HEK293 (cell line): Measurements from ENCODE around the gene PHKG2.

Experiments used
- GFI1B ChIP-seq: fragments of 450-650 bp; formaldehyde crosslinking; IDR thresholded peaks from 2 replicates; pipeline ENCODE4 v1.5.1; 2016; ENCODE audit warnings: missing biosample characterization, missing genetic modification characterization
- KLF10 ChIP-seq: fragments of 450-650 bp; IDR thresholded peaks from 2 replicates; pipeline ENCODE4 v1.5.1; 2018; ENCODE audit warnings: missing biosample characterization, mild to moderate bottlenecking, missing genetic modification characterization
- KLF8 ChIP-seq: fragments of 450-650 bp; formaldehyde crosslinking; IDR thresholded peaks from 2 replicates; pipeline ENCODE4 v1.5.1; 2016; ENCODE audit warnings: missing biosample characterization, missing genetic modification characterization
- ZEB2 ChIP-seq: fragments of 450-650 bp; formaldehyde crosslinking; IDR thresholded peaks from 2 replicates; pipeline ENCODE4 v1.5.1; 2016; ENCODE audit warnings: missing biosample characterization, missing genetic modification characterization
- ZFHX2 ChIP-seq: fragments of 450-650 bp; formaldehyde crosslinking; conservative IDR thresholded peaks from 2 replicates; pipeline ENCODE4 v1.5.1; 2016; ENCODE audit warnings: missing biosample characterization, missing genetic modification characterization
- ZNF114 ChIP-seq: fragments of 450-650 bp; formaldehyde crosslinking; IDR thresholded peaks from 2 replicates; pipeline ENCODE4 v1.5.0; 2017; ENCODE audit warnings: missing biosample characterization, missing genetic modification characterization
- ZNF155 ChIP-seq: fragments of 450-650 bp; formaldehyde crosslinking; IDR thresholded peaks from 2 replicates; pipeline ENCODE4 v1.5.1; 2016; ENCODE audit warnings: missing biosample characterization, missing genetic modification characterization
- ZNF16 ChIP-seq: fragments of 450-650 bp; formaldehyde crosslinking; IDR thresholded peaks from 2 replicates; pipeline ENCODE4 v1.5.1; 2016; ENCODE audit warnings: low read depth, missing biosample characterization, missing genetic modification characterization
- ZNF174 ChIP-seq: fragments of 450-650 bp; formaldehyde crosslinking; IDR thresholded peaks from 2 replicates; pipeline ENCODE4 v1.5.0; 2017; ENCODE audit warnings: missing biosample characterization, mild to moderate bottlenecking, missing genetic modification characterization
- ZNF211 ChIP-seq: fragments of 450-650 bp; formaldehyde crosslinking; IDR thresholded peaks from 2 replicates; pipeline ENCODE4 v1.5.1; 2016; ENCODE audit warnings: low read depth, missing biosample characterization, missing genetic modification characterization
- ZNF23 ChIP-seq: fragments of 450-650 bp; formaldehyde crosslinking; IDR thresholded peaks from 2 replicates; pipeline ENCODE4 v1.5.1; 2016; ENCODE audit warnings: missing biosample characterization, missing genetic modification characterization, borderline replicate concordance
- ZNF324 ChIP-seq: fragments of 450-650 bp; formaldehyde crosslinking; IDR thresholded peaks from 2 replicates; pipeline ENCODE4 v1.5.1; 2016; ENCODE audit warnings: missing biosample characterization, missing genetic modification characterization
- ZNF416 ChIP-seq: fragments of 450-650 bp; formaldehyde crosslinking; IDR thresholded peaks from 2 replicates; pipeline ENCODE4 v1.5.1; 2016; ENCODE audit warnings: missing biosample characterization, missing genetic modification characterization
- ZNF423 ChIP-seq: fragments of 450-650 bp; formaldehyde crosslinking; IDR thresholded peaks from 2 replicates; pipeline ENCODE4 v1.5.1; 2016; ENCODE audit warnings: missing biosample characterization, missing genetic modification characterization
- ZNF529 ChIP-seq: fragments of 450-650 bp; formaldehyde crosslinking; IDR thresholded peaks from 2 replicates; pipeline ENCODE4 v1.5.1; 2017; ENCODE audit warnings: missing genetic modification characterization, missing biosample characterization; ENCODE audit not compliant: insufficient replicate concordance
- ZNF555 ChIP-seq: fragments of 450-650 bp; formaldehyde crosslinking; conservative IDR thresholded peaks from 2 replicates; pipeline ENCODE4 v1.5.1; 2017; ENCODE audit warnings: missing biosample characterization, mild to moderate bottlenecking, missing genetic modification characterization, inconsistent platforms
- ZNF701 ChIP-seq: fragments of 450-650 bp; formaldehyde crosslinking; IDR thresholded peaks from 2 replicates; pipeline ENCODE4 v1.5.1; 2016; ENCODE audit warnings: missing biosample characterization, missing genetic modification characterization
- ZNF830 ChIP-seq: fragments of 450-650 bp; IDR thresholded peaks from 2 replicates; pipeline ENCODE4 v1.5.0; 2018; ENCODE audit warnings: missing biosample characterization, missing genetic modification characterization, low read depth, mild to moderate bottlenecking, moderate library complexity
- TF ChIP-seq, protein P1 (sequence below): fragments of 450-650 bp; formaldehyde crosslinking; IDR thresholded peaks from 2 replicates; pipeline ENCODE4 v1.5.1; 2016; ENCODE audit warnings: missing biosample characterization, missing genetic modification characterization
- TF ChIP-seq, protein P2 (sequence below): fragments of 450-650 bp; formaldehyde crosslinking; IDR thresholded peaks from 2 replicates; pipeline ENCODE4 v1.5.1; 2017; ENCODE audit warnings: missing biosample characterization, missing genetic modification characterization
- TF ChIP-seq, protein P3 (sequence below): fragments of 450-650 bp; IDR thresholded peaks from 2 replicates; pipeline ENCODE4 v1.5.1; 2018; ENCODE audit warnings: missing biosample characterization, missing genetic modification characterization
- TF ChIP-seq, protein P4 (sequence below): fragments of 450-650 bp; formaldehyde crosslinking; IDR thresholded peaks from 2 replicates; pipeline ENCODE4 v1.5.1; 2016; ENCODE audit warnings: missing biosample characterization, missing genetic modification characterization, borderline replicate concordance
- TF ChIP-seq, protein P5 (sequence below): fragments of 450-650 bp; formaldehyde crosslinking; IDR thresholded peaks from 2 replicates; pipeline ENCODE4 v1.5.1; 2017; ENCODE audit warnings: missing biosample characterization, missing genetic modification characterization
- TF ChIP-seq, protein P6 (sequence below): fragments of 450-650 bp; formaldehyde crosslinking; optimal IDR thresholded peaks from 2 replicates; pipeline ENCODE3; 2016; ENCODE audit warnings: missing biosample characterization, mild to moderate bottlenecking, missing genetic modification characterization
- TF ChIP-seq, protein P7 (sequence below): fragments of 450-650 bp; formaldehyde crosslinking; IDR thresholded peaks from 2 replicates; pipeline ENCODE4 v1.5.1; 2016; ENCODE audit warnings: missing biosample characterization, missing genetic modification characterization

Gene PHKG2

DNA sequence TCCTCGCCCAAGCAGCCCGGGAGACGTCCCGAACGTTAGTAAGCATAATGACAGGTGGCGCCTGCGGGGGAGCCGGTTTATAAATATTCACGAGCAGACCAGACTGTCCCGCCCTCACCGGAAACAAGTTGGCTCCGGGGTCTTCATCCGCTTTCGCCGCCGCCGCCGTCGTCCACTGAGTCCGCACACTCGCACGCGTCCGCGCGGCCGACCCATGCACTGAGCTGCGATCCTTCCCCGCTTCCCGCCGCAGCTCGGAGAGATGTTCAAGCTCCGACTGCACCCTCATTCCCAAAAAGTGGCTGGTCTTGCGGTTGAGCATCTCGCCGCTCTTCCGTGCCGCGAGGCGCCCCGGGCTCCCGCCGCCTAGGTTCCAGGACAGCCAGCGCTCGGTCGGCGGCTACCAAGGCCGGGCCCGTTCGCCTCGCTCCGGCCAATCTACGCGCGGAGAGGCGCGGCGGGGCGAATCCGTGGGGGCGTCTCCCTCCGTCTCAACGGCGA is 13.3 kb downstream of the PHKG2 start (continued):
- TF ChIP-seq, protein P1, sequence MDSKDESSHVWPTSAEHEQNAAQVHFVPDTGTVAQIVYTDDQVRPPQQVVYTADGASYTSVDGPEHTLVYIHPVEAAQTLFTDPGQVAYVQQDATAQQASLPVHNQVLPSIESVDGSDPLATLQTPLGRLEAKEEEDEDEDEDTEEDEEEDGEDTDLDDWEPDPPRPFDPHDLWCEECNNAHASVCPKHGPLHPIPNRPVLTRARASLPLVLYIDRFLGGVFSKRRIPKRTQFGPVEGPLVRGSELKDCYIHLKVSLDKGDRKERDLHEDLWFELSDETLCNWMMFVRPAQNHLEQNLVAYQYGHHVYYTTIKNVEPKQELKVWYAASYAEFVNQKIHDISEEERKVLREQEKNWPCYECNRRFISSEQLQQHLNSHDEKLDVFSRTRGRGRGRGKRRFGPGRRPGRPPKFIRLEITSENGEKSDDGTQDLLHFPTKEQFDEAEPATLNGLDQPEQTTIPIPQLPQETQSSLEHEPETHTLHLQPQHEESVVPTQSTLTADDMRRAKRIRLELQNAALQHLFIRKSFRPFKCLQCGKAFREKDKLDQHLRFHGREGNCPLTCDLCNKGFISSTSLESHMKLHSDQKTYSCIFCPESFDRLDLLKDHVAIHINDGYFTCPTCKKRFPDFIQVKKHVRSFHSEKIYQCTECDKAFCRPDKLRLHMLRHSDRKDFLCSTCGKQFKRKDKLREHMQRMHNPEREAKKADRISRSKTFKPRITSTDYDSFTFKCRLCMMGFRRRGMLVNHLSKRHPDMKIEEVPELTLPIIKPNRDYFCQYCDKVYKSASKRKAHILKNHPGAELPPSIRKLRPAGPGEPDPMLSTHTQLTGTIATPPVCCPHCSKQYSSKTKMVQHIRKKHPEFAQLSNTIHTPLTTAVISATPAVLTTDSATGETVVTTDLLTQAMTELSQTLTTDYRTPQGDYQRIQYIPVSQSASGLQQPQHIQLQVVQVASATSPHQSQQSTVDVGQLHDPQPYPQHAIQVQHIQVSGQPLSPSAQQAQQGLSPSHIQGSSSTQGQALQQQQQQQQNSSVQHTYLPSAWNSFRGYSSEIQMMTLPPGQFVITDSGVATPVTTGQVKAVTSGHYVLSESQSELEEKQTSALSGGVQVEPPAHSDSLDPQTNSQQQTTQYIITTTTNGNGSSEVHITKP (tag by site-specific recombination) = no peak
- no peak for TF ChIP-seq ZNF211 (tag by site-specific recombination)
- TF ChIP-seq, protein P2, sequence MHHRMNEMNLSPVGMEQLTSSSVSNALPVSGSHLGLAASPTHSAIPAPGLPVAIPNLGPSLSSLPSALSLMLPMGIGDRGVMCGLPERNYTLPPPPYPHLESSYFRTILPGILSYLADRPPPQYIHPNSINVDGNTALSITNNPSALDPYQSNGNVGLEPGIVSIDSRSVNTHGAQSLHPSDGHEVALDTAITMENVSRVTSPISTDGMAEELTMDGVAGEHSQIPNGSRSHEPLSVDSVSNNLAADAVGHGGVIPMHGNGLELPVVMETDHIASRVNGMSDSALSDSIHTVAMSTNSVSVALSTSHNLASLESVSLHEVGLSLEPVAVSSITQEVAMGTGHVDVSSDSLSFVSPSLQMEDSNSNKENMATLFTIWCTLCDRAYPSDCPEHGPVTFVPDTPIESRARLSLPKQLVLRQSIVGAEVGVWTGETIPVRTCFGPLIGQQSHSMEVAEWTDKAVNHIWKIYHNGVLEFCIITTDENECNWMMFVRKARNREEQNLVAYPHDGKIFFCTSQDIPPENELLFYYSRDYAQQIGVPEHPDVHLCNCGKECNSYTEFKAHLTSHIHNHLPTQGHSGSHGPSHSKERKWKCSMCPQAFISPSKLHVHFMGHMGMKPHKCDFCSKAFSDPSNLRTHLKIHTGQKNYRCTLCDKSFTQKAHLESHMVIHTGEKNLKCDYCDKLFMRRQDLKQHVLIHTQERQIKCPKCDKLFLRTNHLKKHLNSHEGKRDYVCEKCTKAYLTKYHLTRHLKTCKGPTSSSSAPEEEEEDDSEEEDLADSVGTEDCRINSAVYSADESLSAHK (tag by site-specific recombination) = no peak
- TF ChIP-seq ZNF423 = no peak
- TF ChIP-seq, protein P3, sequence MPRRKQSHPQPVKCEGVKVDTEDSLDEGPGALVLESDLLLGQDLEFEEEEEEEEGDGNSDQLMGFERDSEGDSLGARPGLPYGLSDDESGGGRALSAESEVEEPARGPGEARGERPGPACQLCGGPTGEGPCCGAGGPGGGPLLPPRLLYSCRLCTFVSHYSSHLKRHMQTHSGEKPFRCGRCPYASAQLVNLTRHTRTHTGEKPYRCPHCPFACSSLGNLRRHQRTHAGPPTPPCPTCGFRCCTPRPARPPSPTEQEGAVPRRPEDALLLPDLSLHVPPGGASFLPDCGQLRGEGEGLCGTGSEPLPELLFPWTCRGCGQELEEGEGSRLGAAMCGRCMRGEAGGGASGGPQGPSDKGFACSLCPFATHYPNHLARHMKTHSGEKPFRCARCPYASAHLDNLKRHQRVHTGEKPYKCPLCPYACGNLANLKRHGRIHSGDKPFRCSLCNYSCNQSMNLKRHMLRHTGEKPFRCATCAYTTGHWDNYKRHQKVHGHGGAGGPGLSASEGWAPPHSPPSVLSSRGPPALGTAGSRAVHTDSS = no peak
- no peak for TF ChIP-seq ZNF23
- no peak for TF ChIP-seq ZNF529 (tag by site-specific recombination)
- TF ChIP-seq, protein P4, sequence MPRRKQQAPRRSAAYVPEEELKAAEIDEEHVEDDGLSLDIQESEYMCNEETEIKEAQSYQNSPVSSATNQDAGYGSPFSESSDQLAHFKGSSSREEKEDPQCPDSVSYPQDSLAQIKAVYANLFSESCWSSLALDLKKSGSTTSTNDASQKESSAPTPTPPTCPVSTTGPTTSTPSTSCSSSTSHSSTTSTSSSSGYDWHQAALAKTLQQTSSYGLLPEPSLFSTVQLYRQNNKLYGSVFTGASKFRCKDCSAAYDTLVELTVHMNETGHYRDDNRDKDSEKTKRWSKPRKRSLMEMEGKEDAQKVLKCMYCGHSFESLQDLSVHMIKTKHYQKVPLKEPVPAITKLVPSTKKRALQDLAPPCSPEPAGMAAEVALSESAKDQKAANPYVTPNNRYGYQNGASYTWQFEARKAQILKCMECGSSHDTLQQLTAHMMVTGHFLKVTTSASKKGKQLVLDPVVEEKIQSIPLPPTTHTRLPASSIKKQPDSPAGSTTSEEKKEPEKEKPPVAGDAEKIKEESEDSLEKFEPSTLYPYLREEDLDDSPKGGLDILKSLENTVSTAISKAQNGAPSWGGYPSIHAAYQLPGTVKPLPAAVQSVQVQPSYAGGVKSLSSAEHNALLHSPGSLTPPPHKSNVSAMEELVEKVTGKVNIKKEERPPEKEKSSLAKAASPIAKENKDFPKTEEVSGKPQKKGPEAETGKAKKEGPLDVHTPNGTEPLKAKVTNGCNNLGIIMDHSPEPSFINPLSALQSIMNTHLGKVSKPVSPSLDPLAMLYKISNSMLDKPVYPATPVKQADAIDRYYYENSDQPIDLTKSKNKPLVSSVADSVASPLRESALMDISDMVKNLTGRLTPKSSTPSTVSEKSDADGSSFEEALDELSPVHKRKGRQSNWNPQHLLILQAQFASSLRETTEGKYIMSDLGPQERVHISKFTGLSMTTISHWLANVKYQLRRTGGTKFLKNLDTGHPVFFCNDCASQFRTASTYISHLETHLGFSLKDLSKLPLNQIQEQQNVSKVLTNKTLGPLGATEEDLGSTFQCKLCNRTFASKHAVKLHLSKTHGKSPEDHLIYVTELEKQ (tag by site-specific recombination) = no peak
- no peak for TF ChIP-seq ZNF114 (tag by site-specific recombination)
- TF ChIP-seq GFI1B (tag by site-specific recombination) = 0 out of 2 replicates have a peak, but pooled peaks have one; percentile 6
- TF ChIP-seq, protein P5, sequence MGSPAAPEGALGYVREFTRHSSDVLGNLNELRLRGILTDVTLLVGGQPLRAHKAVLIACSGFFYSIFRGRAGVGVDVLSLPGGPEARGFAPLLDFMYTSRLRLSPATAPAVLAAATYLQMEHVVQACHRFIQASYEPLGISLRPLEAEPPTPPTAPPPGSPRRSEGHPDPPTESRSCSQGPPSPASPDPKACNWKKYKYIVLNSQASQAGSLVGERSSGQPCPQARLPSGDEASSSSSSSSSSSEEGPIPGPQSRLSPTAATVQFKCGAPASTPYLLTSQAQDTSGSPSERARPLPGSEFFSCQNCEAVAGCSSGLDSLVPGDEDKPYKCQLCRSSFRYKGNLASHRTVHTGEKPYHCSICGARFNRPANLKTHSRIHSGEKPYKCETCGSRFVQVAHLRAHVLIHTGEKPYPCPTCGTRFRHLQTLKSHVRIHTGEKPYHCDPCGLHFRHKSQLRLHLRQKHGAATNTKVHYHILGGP = no peak
- no peak for TF ChIP-seq ZNF174 (tag by site-specific recombination)
- TF ChIP-seq KLF8 = peak; percentile 14; the same call in 1 of the 2 replicates
- no peak for TF ChIP-seq ZNF416 (tag by site-specific recombination)
- no peak; the same call in 1 of the 2 replicates for TF ChIP-seq ZFHX2
- TF ChIP-seq ZNF555 (tag by site-specific recombination) = no peak
- TF ChIP-seq, protein P6, sequence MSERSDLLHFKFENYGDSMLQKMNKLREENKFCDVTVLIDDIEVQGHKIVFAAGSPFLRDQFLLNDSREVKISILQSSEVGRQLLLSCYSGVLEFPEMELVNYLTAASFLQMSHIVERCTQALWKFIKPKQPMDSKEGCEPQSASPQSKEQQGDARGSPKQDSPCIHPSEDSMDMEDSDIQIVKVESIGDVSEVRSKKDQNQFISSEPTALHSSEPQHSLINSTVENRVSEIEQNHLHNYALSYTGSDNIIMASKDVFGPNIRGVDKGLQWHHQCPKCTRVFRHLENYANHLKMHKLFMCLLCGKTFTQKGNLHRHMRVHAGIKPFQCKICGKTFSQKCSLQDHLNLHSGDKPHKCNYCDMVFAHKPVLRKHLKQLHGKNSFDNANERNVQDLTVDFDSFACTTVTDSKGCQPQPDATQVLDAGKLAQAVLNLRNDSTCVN (tag by site-specific recombination) = peak; percentile 95
- TF ChIP-seq ZEB2 (tag by site-specific recombination) = peak; percentile 80
- TF ChIP-seq KLF10 (tag by site-specific recombination) = peak; percentile 42; the same call in 1 of the 2 replicates
- no peak for TF ChIP-seq ZNF830
- TF ChIP-seq ZNF701 (tag by site-specific recombination) = no peak
- TF ChIP-seq, protein P7, sequence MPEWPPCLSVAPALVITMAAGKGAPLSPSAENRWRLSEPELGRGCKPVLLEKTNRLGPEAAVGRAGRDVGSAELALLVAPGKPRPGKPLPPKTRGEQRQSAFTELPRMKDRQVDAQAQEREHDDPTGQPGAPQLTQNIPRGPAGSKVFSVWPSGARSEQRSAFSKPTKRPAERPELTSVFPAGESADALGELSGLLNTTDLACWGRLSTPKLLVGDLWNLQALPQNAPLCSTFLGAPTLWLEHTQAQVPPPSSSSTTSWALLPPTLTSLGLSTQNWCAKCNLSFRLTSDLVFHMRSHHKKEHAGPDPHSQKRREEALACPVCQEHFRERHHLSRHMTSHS (tag by site-specific recombination) = no peak
- TF ChIP-seq ZNF324 (tag by site-specific recombination) = peak; percentile 77; the same call in 1 of the 2 replicates
- TF ChIP-seq ZNF155 (tag by site-specific recombination) = no peak
- no peak for TF ChIP-seq ZNF16 (tag by site-specific recombination)
